ENCODE data around the gene RAPH1. TPM values are rescaled to one million over a fixed set of nuclear protein-coding genes. Genes with fewer than 3 reads are reported as not detected.

Gene RAPH1
- polyA plus RNA-seq, 1 donor from 2014 or later = 13.9 TPM

DNA sequence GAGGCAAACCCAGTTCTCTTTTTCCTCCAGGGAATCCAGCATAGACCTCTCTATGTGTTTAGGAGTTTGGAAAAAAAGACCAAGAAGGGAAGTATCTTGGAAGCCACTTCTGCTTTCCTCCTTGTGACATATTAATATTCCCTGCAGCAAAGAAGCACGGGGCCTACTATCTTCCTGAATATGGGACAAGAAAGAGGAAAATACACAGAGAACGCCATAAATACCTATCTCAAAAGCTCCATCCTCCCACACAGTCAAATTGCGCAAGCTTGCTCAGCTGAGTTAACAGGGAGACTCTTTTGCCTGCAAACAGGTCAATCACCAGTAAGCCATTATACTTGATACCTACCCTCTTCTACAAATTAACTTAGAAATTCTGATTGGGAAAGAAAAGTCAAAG is 16.7 kb upstream of the RAPH1 start:
- Histone ChIP-seq H3K9ac (ENCODE audit: low read length) (no peak overlapping the region), H2AFZ (ENCODE audit: low read depth, low read length) (no peak overlapping the region), H3K9me2 (ENCODE audit: insufficient read depth, low read length) (no peaks in the 10 kb centered on the region), H3K79me2 (replicated peaks; ENCODE audit: insufficient read depth, low read length) (no peaks in the 10 kb centered on the region), H3K36me3 (ENCODE audit: insufficient read depth, low read length) (no peaks in the 10 kb centered on the region), H4K20me1 (ENCODE audit: insufficient read depth) (no peaks in the 10 kb centered on the region), H3K27me3 (ENCODE audit: insufficient read depth, low read depth, low read length) (no peaks in the 10 kb centered on the region), H3K27ac (ENCODE audit: low read length) (no peak overlapping the region), H3K9me3 (ENCODE audit: low read length) (no peaks in the 10 kb centered on the region), H3K4me2 (ENCODE audit: low read length) (no peak overlapping the region), H3K4me3 (ENCODE audit: low read length) (no peak overlapping the region), H3F3A (ENCODE audit: insufficient read depth, low read length, poor library complexity, severe bottlenecking) (no peaks in the 10 kb centered on the region)
- TF ChIP-seq RAD21 (conservative IDR thresholded peaks at IDR 0.05) = no peak
- no peak for TF ChIP-seq POLR2AphosphoS5 (IDR thresholded peaks at IDR 0.05)
- no peak for TF ChIP-seq SMC3 (conservative IDR thresholded peaks at IDR 0.05; ENCODE audit: poor library complexity)
- no peak for TF ChIP-seq EZH2 (IDR thresholded peaks at IDR 0.05; ENCODE audit: borderline replicate concordance, insufficient read depth, low read length, poor library complexity, severe bottlenecking)
- no peak for TF ChIP-seq EP300 (conservative IDR thresholded peaks at IDR 0.05; ENCODE audit: poor library complexity, severe bottlenecking)
- TF ChIP-seq, protein P1, sequence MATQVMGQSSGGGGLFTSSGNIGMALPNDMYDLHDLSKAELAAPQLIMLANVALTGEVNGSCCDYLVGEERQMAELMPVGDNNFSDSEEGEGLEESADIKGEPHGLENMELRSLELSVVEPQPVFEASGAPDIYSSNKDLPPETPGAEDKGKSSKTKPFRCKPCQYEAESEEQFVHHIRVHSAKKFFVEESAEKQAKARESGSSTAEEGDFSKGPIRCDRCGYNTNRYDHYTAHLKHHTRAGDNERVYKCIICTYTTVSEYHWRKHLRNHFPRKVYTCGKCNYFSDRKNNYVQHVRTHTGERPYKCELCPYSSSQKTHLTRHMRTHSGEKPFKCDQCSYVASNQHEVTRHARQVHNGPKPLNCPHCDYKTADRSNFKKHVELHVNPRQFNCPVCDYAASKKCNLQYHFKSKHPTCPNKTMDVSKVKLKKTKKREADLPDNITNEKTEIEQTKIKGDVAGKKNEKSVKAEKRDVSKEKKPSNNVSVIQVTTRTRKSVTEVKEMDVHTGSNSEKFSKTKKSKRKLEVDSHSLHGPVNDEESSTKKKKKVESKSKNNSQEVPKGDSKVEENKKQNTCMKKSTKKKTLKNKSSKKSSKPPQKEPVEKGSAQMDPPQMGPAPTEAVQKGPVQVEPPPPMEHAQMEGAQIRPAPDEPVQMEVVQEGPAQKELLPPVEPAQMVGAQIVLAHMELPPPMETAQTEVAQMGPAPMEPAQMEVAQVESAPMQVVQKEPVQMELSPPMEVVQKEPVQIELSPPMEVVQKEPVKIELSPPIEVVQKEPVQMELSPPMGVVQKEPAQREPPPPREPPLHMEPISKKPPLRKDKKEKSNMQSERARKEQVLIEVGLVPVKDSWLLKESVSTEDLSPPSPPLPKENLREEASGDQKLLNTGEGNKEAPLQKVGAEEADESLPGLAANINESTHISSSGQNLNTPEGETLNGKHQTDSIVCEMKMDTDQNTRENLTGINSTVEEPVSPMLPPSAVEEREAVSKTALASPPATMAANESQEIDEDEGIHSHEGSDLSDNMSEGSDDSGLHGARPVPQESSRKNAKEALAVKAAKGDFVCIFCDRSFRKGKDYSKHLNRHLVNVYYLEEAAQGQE (IDR thresholded peaks at IDR 0.05; ENCODE audit: borderline replicate concordance) = no peak
- no peak for TF ChIP-seq TAF1 (IDR thresholded peaks at IDR 0.05; ENCODE audit: low read depth)
- TF ChIP-seq, protein P2, sequence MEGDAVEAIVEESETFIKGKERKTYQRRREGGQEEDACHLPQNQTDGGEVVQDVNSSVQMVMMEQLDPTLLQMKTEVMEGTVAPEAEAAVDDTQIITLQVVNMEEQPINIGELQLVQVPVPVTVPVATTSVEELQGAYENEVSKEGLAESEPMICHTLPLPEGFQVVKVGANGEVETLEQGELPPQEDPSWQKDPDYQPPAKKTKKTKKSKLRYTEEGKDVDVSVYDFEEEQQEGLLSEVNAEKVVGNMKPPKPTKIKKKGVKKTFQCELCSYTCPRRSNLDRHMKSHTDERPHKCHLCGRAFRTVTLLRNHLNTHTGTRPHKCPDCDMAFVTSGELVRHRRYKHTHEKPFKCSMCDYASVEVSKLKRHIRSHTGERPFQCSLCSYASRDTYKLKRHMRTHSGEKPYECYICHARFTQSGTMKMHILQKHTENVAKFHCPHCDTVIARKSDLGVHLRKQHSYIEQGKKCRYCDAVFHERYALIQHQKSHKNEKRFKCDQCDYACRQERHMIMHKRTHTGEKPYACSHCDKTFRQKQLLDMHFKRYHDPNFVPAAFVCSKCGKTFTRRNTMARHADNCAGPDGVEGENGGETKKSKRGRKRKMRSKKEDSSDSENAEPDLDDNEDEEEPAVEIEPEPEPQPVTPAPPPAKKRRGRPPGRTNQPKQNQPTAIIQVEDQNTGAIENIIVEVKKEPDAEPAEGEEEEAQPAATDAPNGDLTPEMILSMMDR (IDR thresholded peaks at IDR 0.05; ENCODE audit: poor library complexity, severe bottlenecking) = no peak
- no peak for TF ChIP-seq MXI1 (conservative IDR thresholded peaks at IDR 0.05; ENCODE audit: poor library complexity, severe bottlenecking)

DNA sequence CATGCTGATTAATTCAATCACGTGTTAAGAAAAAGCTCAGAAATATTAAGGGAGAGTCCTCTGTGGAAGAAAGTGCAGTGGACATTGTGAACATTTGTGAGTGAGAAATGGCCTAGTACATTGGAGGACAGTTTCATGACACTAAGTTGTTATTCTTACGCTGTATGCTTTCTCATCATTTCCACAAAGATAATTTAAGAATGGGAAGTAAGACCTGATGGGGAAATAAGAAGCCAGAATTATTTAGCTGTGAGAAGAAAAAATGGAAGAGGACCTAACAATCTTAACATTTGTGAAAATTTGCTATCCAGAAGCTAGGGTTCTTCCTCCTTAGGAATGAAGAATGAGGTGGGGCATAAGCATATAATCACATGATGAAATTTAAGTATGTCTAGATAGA is 15.2 kb upstream of the RAPH1 start:
- Histone ChIP-seq H3K4me3 (ENCODE audit: low read length) (no peak overlapping the region), H4K20me1 (ENCODE audit: insufficient read depth) (no peaks in the 10 kb centered on the region), H2AFZ (ENCODE audit: low read depth, low read length) (no peak overlapping the region), H3K27me3 (ENCODE audit: insufficient read depth, low read depth, low read length) (no peaks in the 10 kb centered on the region), H3K27ac (ENCODE audit: low read length) (no peak overlapping the region), H3K4me2 (ENCODE audit: low read length) (no peak overlapping the region), H3K36me3 (ENCODE audit: insufficient read depth, low read length) (no peaks in the 10 kb centered on the region), H3K9me2 (ENCODE audit: insufficient read depth, low read length) (no peaks in the 10 kb centered on the region), H3K79me2 (replicated peaks; ENCODE audit: insufficient read depth, low read length) (no peaks in the 10 kb centered on the region), H3K9me3 (ENCODE audit: low read length) (no peaks in the 10 kb centered on the region), H3F3A (ENCODE audit: insufficient read depth, low read length, poor library complexity, severe bottlenecking) (no peaks in the 10 kb centered on the region), H3K9ac (ENCODE audit: low read length) (no peak overlapping the region)
- TF ChIP-seq RAD21 (conservative IDR thresholded peaks at IDR 0.05) (no peak), EP300 (conservative IDR thresholded peaks at IDR 0.05; ENCODE audit: poor library complexity, severe bottlenecking) (no peak)

DNA sequence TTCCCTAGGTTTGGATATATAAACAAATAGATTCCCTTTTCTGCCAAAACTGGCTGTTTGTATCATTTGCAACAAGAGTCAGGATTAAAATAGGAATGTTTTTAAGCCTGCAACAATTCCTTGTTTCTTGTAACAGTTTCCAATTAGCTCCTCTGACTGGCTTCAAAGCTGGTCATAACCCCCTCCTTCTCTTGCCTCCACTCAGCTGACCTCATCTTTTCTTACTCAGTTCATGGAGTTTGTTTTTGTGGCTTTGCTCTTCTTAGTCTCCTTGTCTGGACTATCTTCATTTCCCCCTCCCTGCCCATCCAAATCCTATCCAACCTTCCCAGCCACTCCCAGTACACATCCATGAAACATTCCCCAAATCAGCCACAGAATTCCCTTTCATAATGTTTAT is 14.3 kb upstream of the RAPH1 start:
- no peak overlapping the region for H3K27ac ChIP-seq (ENCODE audit: low read length)
- H3K9me3 ChIP-seq (ENCODE audit: low read length) = no peaks in the 10 kb centered on the region
- H3K79me2 ChIP-seq (replicated peaks; ENCODE audit: insufficient read depth, low read length) = no peaks in the 10 kb centered on the region
- TF ChIP-seq MXI1 (conservative IDR thresholded peaks at IDR 0.05; ENCODE audit: poor library complexity, severe bottlenecking) = no peak
- TF ChIP-seq SMC3 (conservative IDR thresholded peaks at IDR 0.05; ENCODE audit: poor library complexity) = no peak
- TF ChIP-seq POLR2AphosphoS5 (IDR thresholded peaks at IDR 0.05) = no peak
- TF ChIP-seq, protein P1 (IDR thresholded peaks at IDR 0.05; ENCODE audit: borderline replicate concordance) = no peak
- TF ChIP-seq RAD21 (conservative IDR thresholded peaks at IDR 0.05) = no peak
- TF ChIP-seq EP300 (conservative IDR thresholded peaks at IDR 0.05; ENCODE audit: poor library complexity, severe bottlenecking) = no peak
- TF ChIP-seq EZH2 (IDR thresholded peaks at IDR 0.05; ENCODE audit: borderline replicate concordance, insufficient read depth, low read length, poor library complexity, severe bottlenecking) = no peak
- no peak for TF ChIP-seq TAF1 (IDR thresholded peaks at IDR 0.05; ENCODE audit: low read depth)
- TF ChIP-seq, protein P2 (IDR thresholded peaks at IDR 0.05; ENCODE audit: poor library complexity, severe bottlenecking) = no peak
- no peaks in the 10 kb centered on the region for H3K36me3 ChIP-seq (ENCODE audit: insufficient read depth, low read length)
- H3F3A ChIP-seq (ENCODE audit: insufficient read depth, low read length, poor library complexity, severe bottlenecking) = no peaks in the 10 kb centered on the region
- H3K4me3 ChIP-seq (ENCODE audit: low read length) = no peak overlapping the region
- H3K4me2 ChIP-seq (ENCODE audit: low read length) = no peak overlapping the region
- no peaks in the 10 kb centered on the region for H3K27me3 ChIP-seq (ENCODE audit: insufficient read depth, low read depth, low read length)
- H4K20me1 ChIP-seq (ENCODE audit: insufficient read depth) = no peaks in the 10 kb centered on the region
- no peaks in the 10 kb centered on the region for H3K9me2 ChIP-seq (ENCODE audit: insufficient read depth, low read length)
- H2AFZ ChIP-seq (ENCODE audit: low read depth, low read length) = no peak overlapping the region
- no peak overlapping the region for H3K9ac ChIP-seq (ENCODE audit: low read length)
